Fibroblast of lung (primary cell): Measurements from ENCODE around the gene TMC5. TPM values are rescaled to one million over a fixed set of nuclear protein-coding genes. Genes with fewer than 3 reads are reported as not detected.

Experiments
- DNase-seq, 2 donors: peaks; one replicate each; pipeline versions ENCODE4 v3.0.0 to v3.0.0-alpha.2; 2010; ENCODE audit warnings: low read depth in 2 of 2
- H2AFZ ChIP-seq: 2 replicates; pipeline ENCODE4 v1.5.1; 2012; ENCODE audit warnings: low read length, control low read depth, inconsistent platforms
- H3K27ac ChIP-seq: 2 replicates; pipeline ENCODE4 v1.5.1; 2011; ENCODE audit warnings: low read length, control low read depth; ENCODE audit not compliant: insufficient read depth
- H3K27me3 ChIP-seq: 2 replicates; pipeline ENCODE4 v1.5.1; 2011; ENCODE audit warnings: mild to moderate bottlenecking, low read length; ENCODE audit not compliant: control insufficient read depth, insufficient read depth
- H3K36me3 ChIP-seq: 2 replicates; pipeline ENCODE4 v1.5.1; 2011; ENCODE audit warnings: low read length; ENCODE audit not compliant: control insufficient read depth, insufficient read depth
- H3K4me1 ChIP-seq: 2 replicates; pipeline ENCODE4 v1.5.1; 2011; ENCODE audit warnings: low read length; ENCODE audit not compliant: control insufficient read depth, insufficient read depth; ENCODE audit errors: extremely low read depth
- H3K4me2 ChIP-seq: 2 replicates; pipeline ENCODE4 v1.5.1; 2011; ENCODE audit warnings: low read length, control low read depth; ENCODE audit not compliant: insufficient read depth; ENCODE audit errors: extremely low read depth
- H3K4me3 ChIP-seq, 4 experiments: fragments of 200-600 bp in 1 of 4; sonication (generic) in 1 of 4; replicated peaks in 1 of 4; 2 replicates each; pipeline ENCODE4 v1.5.1; 2011 to 2016; ENCODE audit warnings: low read length in 4 of 4, low read depth in 3 of 4, mild to moderate bottlenecking in 3 of 4, control low read depth in 2 of 4, inconsistent platforms in 1 of 4, mixed read lengths in 1 of 4; ENCODE audit not compliant: insufficient read depth in 1 of 4; ENCODE audit errors: control extremely low read depth in 1 of 4
- H3K79me2 ChIP-seq: 2 replicates; pipeline ENCODE4 v1.5.1; 2012; ENCODE audit warnings: mild to moderate bottlenecking, low read length, inconsistent platforms; ENCODE audit not compliant: control insufficient read depth, insufficient read depth
- H3K9ac ChIP-seq: 2 replicates; pipeline ENCODE4 v1.5.1; 2011; ENCODE audit warnings: mild to moderate bottlenecking, low read length, control low read depth; ENCODE audit not compliant: insufficient read depth
- H3K9me3 ChIP-seq: 2 replicates; pipeline ENCODE4 v1.5.1; 2012; ENCODE audit warnings: low read depth, low read length; ENCODE audit not compliant: control insufficient read depth, insufficient read depth
- H4K20me1 ChIP-seq: 2 replicates; pipeline ENCODE4 v1.5.1; 2011; ENCODE audit warnings: low read length; ENCODE audit not compliant: control insufficient read depth, insufficient read depth; ENCODE audit errors: extremely low read depth
- EZH2 ChIP-seq: IDR thresholded peaks from 2 replicates; pipeline ENCODE4 v1.5.1; 2012; ENCODE audit warnings: low read length, control low read depth, mild to moderate bottlenecking; ENCODE audit errors: missing control alignments
- polyA plus RNA-seq, 2 donors: library from polyadenylated mRNA; depleted of rRNA in 1 of 2; stranded (reverse) in 1 of 2; unstranded in 1 of 2; fragments of >200 nt; gene quantifications; 2 replicates each; pipeline ENCODE4 v1.2.1, GENCODE V29; 2011 to 2012; ENCODE audit warnings: missing spikeins in 1 of 2
- total RNA-seq: library from RNA; depleted of rRNA; stranded (reverse); fragments of >200 nt; gene quantifications from 2 replicates; pipeline ENCODE4 v1.2.1, GENCODE V29; 2014
- TF ChIP-seq, protein P1 (sequence below), 2 donors: IDR thresholded peaks in 1 of 2; conservative IDR thresholded peaks in 1 of 2; 1 replicate in 1 of 2; 2 replicates in 1 of 2; pipeline ENCODE4 v1.5.1; 2011 to 2012; ENCODE audit warnings: low read length in 2 of 2, control low read depth in 1 of 2, inconsistent platforms in 1 of 2, low read depth in 1 of 2, mild to moderate bottlenecking in 1 of 2

The TMC5 gene
- total and polyA plus RNA-seq, 2 donors (not counting 1 experiment from before 2014, with no cell fraction given) = not detected

DNA sequence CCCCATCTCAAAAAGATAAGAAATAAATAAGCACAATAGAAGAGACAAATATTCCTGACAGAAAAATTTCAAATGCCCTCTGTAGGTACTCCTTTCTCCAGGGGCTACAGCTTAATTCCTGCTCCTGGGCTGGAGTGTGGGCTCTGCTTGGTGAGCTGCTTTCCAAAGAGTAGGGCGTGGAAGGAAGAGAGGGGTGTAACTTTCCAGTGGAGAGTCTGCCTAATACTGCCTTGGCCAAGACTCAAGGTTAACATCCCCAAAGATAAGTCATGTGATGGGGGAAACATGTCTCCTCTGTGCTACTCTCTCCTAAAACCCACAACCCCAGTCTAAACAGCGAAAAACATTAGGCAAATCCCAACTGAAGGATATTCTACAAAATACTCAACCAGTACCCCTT is 42.7 kb downstream of the TMC5 start:
- H3K4me3 ChIP-seq = no peak overlapping the region
- H3K27me3 ChIP-seq = no peaks in the 10 kb centered on the region
- DNase-seq = no peak
- H4K20me1 ChIP-seq = no peaks in the 10 kb centered on the region
- no peak for TF ChIP-seq EZH2
- TF ChIP-seq, protein P1, sequence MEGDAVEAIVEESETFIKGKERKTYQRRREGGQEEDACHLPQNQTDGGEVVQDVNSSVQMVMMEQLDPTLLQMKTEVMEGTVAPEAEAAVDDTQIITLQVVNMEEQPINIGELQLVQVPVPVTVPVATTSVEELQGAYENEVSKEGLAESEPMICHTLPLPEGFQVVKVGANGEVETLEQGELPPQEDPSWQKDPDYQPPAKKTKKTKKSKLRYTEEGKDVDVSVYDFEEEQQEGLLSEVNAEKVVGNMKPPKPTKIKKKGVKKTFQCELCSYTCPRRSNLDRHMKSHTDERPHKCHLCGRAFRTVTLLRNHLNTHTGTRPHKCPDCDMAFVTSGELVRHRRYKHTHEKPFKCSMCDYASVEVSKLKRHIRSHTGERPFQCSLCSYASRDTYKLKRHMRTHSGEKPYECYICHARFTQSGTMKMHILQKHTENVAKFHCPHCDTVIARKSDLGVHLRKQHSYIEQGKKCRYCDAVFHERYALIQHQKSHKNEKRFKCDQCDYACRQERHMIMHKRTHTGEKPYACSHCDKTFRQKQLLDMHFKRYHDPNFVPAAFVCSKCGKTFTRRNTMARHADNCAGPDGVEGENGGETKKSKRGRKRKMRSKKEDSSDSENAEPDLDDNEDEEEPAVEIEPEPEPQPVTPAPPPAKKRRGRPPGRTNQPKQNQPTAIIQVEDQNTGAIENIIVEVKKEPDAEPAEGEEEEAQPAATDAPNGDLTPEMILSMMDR (conservative IDR thresholded peaks at IDR 0.05 in 1 of 2, IDR thresholded peaks at IDR 0.05 in 1 of 2; ENCODE audit: low read depth in 1 of 2, low read length in 2 of 2) = no peak
- H3K27ac ChIP-seq = no peak overlapping the region
- H3K36me3 ChIP-seq = no peaks in the 10 kb centered on the region
- no peaks in the 10 kb centered on the region for H3K9me3 ChIP-seq
- no peak overlapping the region for H3K4me2 ChIP-seq
- no peak overlapping the region for H3K9ac ChIP-seq
- H2AFZ ChIP-seq = no peak overlapping the region
- no peaks in the 10 kb centered on the region for H3K79me2 ChIP-seq
- no peaks in the 10 kb centered on the region for H3K4me1 ChIP-seq

DNA sequence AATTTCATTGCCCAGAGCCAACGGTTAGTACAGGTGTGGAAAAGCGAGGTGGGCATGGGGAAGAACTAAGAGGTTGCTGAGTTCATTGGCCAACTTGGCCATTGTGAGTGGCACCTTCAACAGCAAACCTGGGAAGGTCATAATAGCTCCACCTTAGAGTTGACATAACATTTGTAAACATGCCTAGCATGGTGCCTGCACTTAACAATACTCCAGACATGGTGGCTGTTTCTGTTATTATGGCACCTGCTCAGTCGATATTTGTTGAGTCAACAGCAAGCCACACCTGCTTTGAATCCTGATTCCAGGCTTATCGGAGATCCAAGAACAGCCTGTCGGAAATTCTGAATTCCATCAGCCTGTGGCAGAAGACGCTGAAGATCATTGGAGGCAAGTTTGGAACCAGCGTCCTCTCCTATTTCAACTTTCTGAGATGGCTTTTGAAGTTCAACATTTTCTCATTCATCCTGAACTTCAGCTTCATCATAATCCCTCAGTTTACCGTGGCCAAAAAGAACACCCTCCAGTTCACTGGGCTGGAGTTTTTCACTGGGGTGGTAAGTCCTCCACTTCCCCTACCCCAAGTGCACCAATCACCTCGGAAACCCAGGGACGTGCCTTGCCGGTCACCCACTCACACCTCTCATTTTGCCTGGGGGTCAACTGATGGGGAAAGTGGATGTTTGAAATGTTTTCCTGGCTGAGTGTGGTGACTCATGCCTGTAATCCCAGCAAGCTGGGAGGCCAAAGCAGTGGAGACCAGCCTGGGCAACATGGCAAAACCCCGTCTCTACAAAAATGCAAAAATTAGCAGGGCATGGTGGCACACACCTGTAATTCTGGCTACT is 46.0 kb downstream of the TMC5 start:
- H2AFZ ChIP-seq = no peak overlapping the region
- H4K20me1 ChIP-seq = no peaks in the 10 kb centered on the region
- H3K36me3 ChIP-seq = no peaks in the 10 kb centered on the region
- H3K79me2 ChIP-seq = no peaks in the 10 kb centered on the region
- H3K27ac ChIP-seq = no peak overlapping the region
- TF ChIP-seq, protein P1 (conservative IDR thresholded peaks at IDR 0.05 in 1 of 2, IDR thresholded peaks at IDR 0.05 in 1 of 2; ENCODE audit: low read depth in 1 of 2, low read length in 2 of 2) = no peak
- no peak for TF ChIP-seq EZH2
- H3K4me3 ChIP-seq = no peak overlapping the region
- H3K4me1 ChIP-seq = no peaks in the 10 kb centered on the region
- H3K4me2 ChIP-seq = no peak overlapping the region
- no peaks in the 10 kb centered on the region for H3K27me3 ChIP-seq
- H3K9ac ChIP-seq = no peak overlapping the region
- DNase-seq = no peak
- no peaks in the 10 kb centered on the region for H3K9me3 ChIP-seq

DNA sequence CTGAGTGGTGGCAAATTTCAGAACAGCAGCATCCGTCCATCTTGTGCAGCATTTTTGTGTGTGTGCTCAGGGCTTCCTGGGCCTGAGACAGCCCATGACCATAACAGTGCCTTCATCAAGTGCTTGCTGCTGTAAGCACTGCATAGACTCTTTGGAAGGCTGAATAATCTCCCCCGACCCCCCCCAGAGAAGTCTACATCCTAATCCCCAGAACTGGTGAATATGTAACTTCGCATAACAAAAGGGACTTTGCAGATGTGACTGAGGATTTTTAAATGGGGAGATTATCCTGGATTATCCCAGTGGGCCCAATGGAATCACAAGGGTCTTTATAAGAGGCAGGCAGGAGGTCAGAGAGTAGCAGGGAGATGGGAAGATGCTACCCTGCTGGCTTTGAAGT is 50.6 kb downstream of the TMC5 start:
- Histone ChIP-seq H3K9ac (no peak overlapping the region), H3K4me3 (no peak overlapping the region), H3K27me3 (no peaks in the 10 kb centered on the region), H3K4me1 (no peaks in the 10 kb centered on the region), H3K27ac (no peak overlapping the region), H3K4me2 (no peak overlapping the region), H4K20me1 (no peaks in the 10 kb centered on the region), H3K79me2 (no peaks in the 10 kb centered on the region), H3K9me3 (no peaks in the 10 kb centered on the region), H2AFZ (no peak overlapping the region), H3K36me3 (no peaks in the 10 kb centered on the region)
- no peak for TF ChIP-seq EZH2
- TF ChIP-seq, protein P1 (conservative IDR thresholded peaks at IDR 0.05 in 1 of 2, IDR thresholded peaks at IDR 0.05 in 1 of 2; ENCODE audit: low read depth in 1 of 2, low read length in 2 of 2) = no peak
- no peak for DNase-seq
